GM21526 (cell line): ENCODE measurements around the gene ABHD18.
"Not testable (repeated sequence)": the region's sequence is repeated elsewhere in the genome, so short reads cannot be mapped to it uniquely, and the experiment has no call there.

ENCODE experiments used
- ATAC-seq: cut with Tn5 transposase; IDR thresholded peaks from one replicate; pipeline ENCODE4 v1.9.1; 2021; ENCODE audit warnings: moderate library complexity; ENCODE audit not compliant: unreplicated experiment, low FRiP score

ABHD18 gene

GRCh38 chr4:127965062-127965802 lies at the start of gene ABHD18, which contains the start of gene MFSD8:
ABHD18 (plus strand) TSS chr4:127965406; CDS start chr4:127982956, 17,550 bp downstream.
MFSD8 (minus strand) TSS chr4:127965173; CDS start chr4:127965133, 40 bp downstream.
- ATAC-seq, result peak; percentile 97

GRCh38 chr4:127916512-127916911 lies 48.7 kb upstream of the ABHD18 start:
- ATAC-seq, result no peak

- ATAC-seq, result no peak
Measured at GRCh38 chr4:127917151-127917550, 48.1 kb upstream of the ABHD18 start.

GRCh38 chr4:127920521-127920920 lies 44.7 kb upstream of the ABHD18 start:
- no peak for ATAC-seq

GRCh38 chr4:127922226-127922625 lies 43.0 kb upstream of the ABHD18 start:
- ATAC-seq, result no peak

GRCh38 chr4:127925720-127926119 lies 39.5 kb upstream of the ABHD18 start:
- ATAC-seq, result not testable (repeated sequence)

GRCh38 chr4:127930175-127930574 lies 35.0 kb upstream of the ABHD18 start:
- ATAC-seq, result no peak

- ATAC-seq, result not testable (repeated sequence)
Measured at GRCh38 chr4:127931836-127932235, 33.4 kb upstream of the ABHD18 start.

- no peak for ATAC-seq
Measured at GRCh38 chr4:127936974-127937373, 28.2 kb upstream of the ABHD18 start.

- ATAC-seq, result no peak
Measured at GRCh38 chr4:127957105-127957504, 8.1 kb upstream of the ABHD18 start.

GRCh38 chr4:127959794-127960193 lies 5.4 kb upstream of the ABHD18 start:
- no peak for ATAC-seq

GRCh38 chr4:127963633-127964398 lies 1.4 kb upstream of the ABHD18 start:
- ATAC-seq, result not testable (repeated sequence)

GRCh38 chr4:127964426-127965061 lies 662 bp upstream of the ABHD18 start:
- ATAC-seq, result not testable (repeated sequence)

GRCh38 chr4:127965803-127966175 lies 583 bp downstream of the ABHD18 start:
- ATAC-seq, result peak; percentile 41

- no peak for ATAC-seq
Measured at GRCh38 chr4:127967141-127967775, 2.1 kb downstream of the ABHD18 start.

GRCh38 chr4:127968586-127968985 lies 3.4 kb downstream of the ABHD18 start:
- ATAC-seq, result no peak

GRCh38 chr4:127970925-127971324 lies 5.7 kb downstream of the ABHD18 start:
- not testable (repeated sequence) for ATAC-seq

- no peak for ATAC-seq
Measured at GRCh38 chr4:127975121-127975770, 10.0 kb downstream of the ABHD18 start.

- ATAC-seq, result no peak
Measured at GRCh38 chr4:127978930-127979329, 13.7 kb downstream of the ABHD18 start.

GRCh38 chr4:127982445-127982844 lies 17.2 kb downstream of the ABHD18 start:
- no peak for ATAC-seq
